22Rv1 (cell line): ENCODE results near the gene OTUD7B.

Experiments used
- H3K27ac ChIP-seq: fragments of 450-650 bp; 2 replicates; pipeline ENCODE4 v1.5.1; 2017
- CTCF ChIP-seq: fragments of 450-650 bp; IDR thresholded peaks from 2 replicates; pipeline ENCODE4 v1.5.1; 2017; ENCODE audit warnings: mild to moderate bottlenecking
- ZFX ChIP-seq: fragments of 450-650 bp; IDR thresholded peaks from 2 replicates; pipeline ENCODE4 v1.6.1; 2017; ENCODE audit warnings: antibody characterized with exemption, borderline replicate concordance

OTUD7B gene

GRCh38 chr1:149916898-149917252 lies 93.7 kb downstream of the OTUD7B start:
- TF ChIP-seq ZFX (no peak), CTCF (no peak)
- H3K27ac ChIP-seq = no peak overlapping the region

- TF ChIP-seq ZFX = no peak
- no peak for TF ChIP-seq CTCF
- no peak overlapping the region for H3K27ac ChIP-seq
Measured at GRCh38 chr1:149916193-149916897, 94.2 kb downstream of the OTUD7B start.

- TF ChIP-seq CTCF (no peak), ZFX (no peak)
- no peak overlapping the region for H3K27ac ChIP-seq
Measured at GRCh38 chr1:149915429-149916192, 94.9 kb downstream of the OTUD7B start.

GRCh38 chr1:149914545-149914944 lies 96.0 kb downstream of the OTUD7B start:
- H3K27ac ChIP-seq = no peak overlapping the region
- no peak for TF ChIP-seq ZFX
- no peak for TF ChIP-seq CTCF

- no peak for TF ChIP-seq CTCF
- TF ChIP-seq ZFX = no peak
- H3K27ac ChIP-seq = no peak overlapping the region
Measured at GRCh38 chr1:149906570-149907075, 103.9 kb downstream of the OTUD7B start.

GRCh38 chr1:149903836-149904491 lies 106.6 kb downstream of the OTUD7B start:
- TF ChIP-seq CTCF = no peak
- TF ChIP-seq ZFX = no peak
- no peak overlapping the region for H3K27ac ChIP-seq
